ENCODE measurements around the gene HOXB1.

HOXB1 gene

DNA sequence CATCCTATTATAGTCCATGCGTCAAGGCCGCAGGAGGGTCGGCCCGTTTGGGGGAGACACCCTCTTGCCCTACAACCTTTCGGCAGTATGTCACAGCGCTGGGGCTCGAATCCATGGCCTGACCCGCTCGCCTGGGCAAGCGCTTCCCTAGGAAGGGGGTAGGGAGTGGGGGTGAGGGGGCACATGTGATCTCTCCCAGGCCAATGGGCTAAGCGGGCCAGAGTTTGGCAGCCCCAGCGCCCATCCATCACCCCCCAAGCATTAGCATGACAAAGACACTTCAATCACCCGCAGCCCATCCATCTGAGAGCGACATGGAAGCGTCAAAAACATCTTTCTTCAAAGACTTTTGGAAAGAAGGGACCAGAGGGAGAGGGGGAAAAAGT is at the start of gene HOXB1:
HOXB1 (minus strand) TSS at position 125 of the 386 bp plus-strand sequence; CDS start at position 18, 107 bp downstream.
- Histone ChIP-seq H3K36me3 (ENCODE audit: control insufficient read depth, insufficient read depth, low read length) (no peaks in the 10 kb centered on the region), H3K27me3 (ENCODE audit: control insufficient read depth, insufficient read depth, low read length) (peaks cover 85% of the 10 kb centered on the region), H3K4me1 (ENCODE audit: control insufficient read depth, insufficient read depth, low read length) (peaks cover 45% of the 10 kb centered on the region), H3K4me3 (ENCODE audit: low read depth, low read length) (no peak within 1 kb of the TSS; the same call in 1 of the 2 replicates), H3K27ac (ENCODE audit: low read depth, low read length) (no peak within 1 kb of the TSS), H3K9ac (ENCODE audit: low read depth, low read length) (no peak within 1 kb of the TSS), H3K9me3 (ENCODE audit: control insufficient read depth, insufficient read depth, low read length) (no peaks in the 10 kb centered on the region)

DNA sequence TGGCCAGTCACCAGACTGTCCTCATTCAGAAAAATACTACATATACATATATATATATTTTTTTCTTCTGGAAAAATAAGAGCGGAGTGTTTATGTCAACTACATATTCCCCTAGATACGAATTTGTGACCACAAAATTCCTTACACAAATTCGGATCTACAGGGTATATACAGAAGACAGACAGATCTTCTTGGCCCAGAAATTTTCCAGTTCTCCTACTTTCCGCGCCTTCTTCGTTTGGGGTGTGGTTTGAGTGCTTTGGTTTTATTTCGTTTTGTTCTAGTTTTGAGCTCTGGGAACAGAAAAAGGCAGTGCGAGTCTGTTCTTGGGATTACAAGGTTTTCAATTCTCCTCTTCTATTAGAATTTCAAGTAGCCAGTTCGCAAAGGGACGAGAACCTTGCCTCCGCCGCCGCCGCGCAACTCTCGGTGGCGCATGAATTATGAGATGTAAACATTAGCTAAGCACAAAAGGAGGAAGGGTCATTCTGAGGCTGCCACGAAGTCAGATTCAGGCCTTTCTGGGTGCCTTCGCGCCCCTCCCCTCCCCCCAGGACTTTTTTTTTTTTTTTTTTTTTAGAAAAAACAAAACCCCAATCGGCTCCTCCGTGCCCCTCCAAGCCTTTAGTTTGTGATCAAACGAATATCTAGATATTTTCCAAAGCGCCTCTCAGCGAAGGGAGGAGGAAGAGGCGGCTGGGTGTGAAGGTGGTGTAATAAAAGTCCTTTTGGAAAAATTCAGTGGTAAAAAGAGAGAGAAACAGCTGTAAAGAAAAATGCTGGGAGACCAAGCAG is 49.1 kb upstream of the HOXB1 start:
- Histone ChIP-seq H3K27ac (ENCODE audit: low read depth, low read length) (no peak overlapping the region), H3K27me3 (ENCODE audit: control insufficient read depth, insufficient read depth, low read length) (peaks cover 100% of the 10 kb centered on the region), H3K9ac (ENCODE audit: low read depth, low read length) (no peak overlapping the region), H3K9me3 (ENCODE audit: control insufficient read depth, insufficient read depth, low read length) (no peaks in the 10 kb centered on the region), H3K4me1 (ENCODE audit: control insufficient read depth, insufficient read depth, low read length) (no peaks in the 10 kb centered on the region), H3K4me3 (ENCODE audit: low read depth, low read length) (no peak overlapping the region), H3K36me3 (ENCODE audit: control insufficient read depth, insufficient read depth, low read length) (no peaks in the 10 kb centered on the region)

DNA sequence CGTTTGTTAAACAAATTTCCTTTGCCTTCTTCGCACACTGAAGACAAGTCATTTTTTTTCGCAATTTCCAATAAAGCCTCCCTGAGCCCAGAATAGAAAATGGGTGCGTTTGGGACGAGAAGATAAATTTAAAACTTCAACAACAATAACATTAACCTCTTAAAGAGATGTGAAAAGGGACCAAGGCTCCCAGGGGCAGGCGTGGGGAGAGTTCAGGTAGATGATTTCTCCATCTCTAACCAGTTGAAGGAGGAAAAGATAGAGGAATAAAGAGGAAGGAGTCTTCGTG is 48.6 kb upstream of the HOXB1 start:
- Histone ChIP-seq H3K4me3 (ENCODE audit: low read depth, low read length) (no peak overlapping the region), H3K9ac (ENCODE audit: low read depth, low read length) (no peak overlapping the region), H3K4me1 (ENCODE audit: control insufficient read depth, insufficient read depth, low read length) (no peaks in the 10 kb centered on the region), H3K9me3 (ENCODE audit: control insufficient read depth, insufficient read depth, low read length) (no peaks in the 10 kb centered on the region), H3K36me3 (ENCODE audit: control insufficient read depth, insufficient read depth, low read length) (no peaks in the 10 kb centered on the region), H3K27me3 (ENCODE audit: control insufficient read depth, insufficient read depth, low read length) (peaks cover 100% of the 10 kb centered on the region), H3K27ac (ENCODE audit: low read depth, low read length) (no peak overlapping the region)

DNA sequence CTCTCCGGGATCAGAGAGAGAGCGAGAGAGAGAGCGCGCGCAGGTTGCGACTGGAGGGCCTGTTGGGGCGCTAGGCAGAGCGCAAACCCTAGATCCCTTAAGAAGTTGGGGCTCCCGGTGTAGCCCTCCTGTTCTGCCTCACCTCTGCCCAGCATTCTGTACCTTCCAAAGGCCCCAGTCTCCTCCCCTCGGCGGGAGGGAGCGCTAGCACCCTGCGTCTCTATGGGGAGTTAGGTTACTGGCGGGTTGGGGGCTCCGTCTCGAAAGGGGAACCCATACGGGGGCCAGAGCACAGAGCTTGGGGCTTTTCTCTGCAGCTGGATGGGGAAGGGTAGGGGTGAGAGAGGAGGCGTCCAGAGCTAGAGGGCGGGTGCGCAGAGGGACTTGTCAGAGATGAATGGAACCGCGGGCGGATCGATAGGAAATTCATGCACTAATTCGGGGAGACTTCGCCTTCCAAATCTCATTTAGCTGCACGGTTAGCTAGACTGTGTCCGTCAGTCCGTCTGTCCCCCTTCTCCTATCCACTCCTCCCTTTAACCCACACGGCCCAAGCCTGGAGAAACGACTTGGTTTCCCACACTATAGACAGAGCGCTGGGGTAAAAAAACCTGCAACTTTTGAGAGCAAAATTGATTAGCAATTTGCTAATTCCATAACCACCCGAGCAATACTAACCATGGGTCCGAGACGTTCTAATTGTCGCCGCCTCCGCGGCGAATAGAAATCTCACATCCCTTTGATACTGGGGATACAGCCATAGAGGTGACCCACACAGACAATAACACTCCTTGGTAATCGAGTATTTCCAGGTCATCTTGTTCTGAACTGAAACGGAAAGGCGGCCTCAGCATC is 48.0 kb upstream of the HOXB1 start:
- H3K9me3 ChIP-seq (ENCODE audit: control insufficient read depth, insufficient read depth, low read length): no peaks in the 10 kb centered on the region
- H3K4me1 ChIP-seq (ENCODE audit: control insufficient read depth, insufficient read depth, low read length): peaks cover 6% of the 10 kb centered on the region; the same call in 1 of the 2 replicates
- H3K9ac ChIP-seq (ENCODE audit: low read depth, low read length): no peak overlapping the region
- H3K36me3 ChIP-seq (ENCODE audit: control insufficient read depth, insufficient read depth, low read length): no peaks in the 10 kb centered on the region
- H3K4me3 ChIP-seq (ENCODE audit: low read depth, low read length): peak overlapping the region; percentile 31; the same call in 1 of the 2 replicates
- H3K27ac ChIP-seq (ENCODE audit: low read depth, low read length): no peak overlapping the region
- H3K27me3 ChIP-seq (ENCODE audit: control insufficient read depth, insufficient read depth, low read length): peaks cover 100% of the 10 kb centered on the region

DNA sequence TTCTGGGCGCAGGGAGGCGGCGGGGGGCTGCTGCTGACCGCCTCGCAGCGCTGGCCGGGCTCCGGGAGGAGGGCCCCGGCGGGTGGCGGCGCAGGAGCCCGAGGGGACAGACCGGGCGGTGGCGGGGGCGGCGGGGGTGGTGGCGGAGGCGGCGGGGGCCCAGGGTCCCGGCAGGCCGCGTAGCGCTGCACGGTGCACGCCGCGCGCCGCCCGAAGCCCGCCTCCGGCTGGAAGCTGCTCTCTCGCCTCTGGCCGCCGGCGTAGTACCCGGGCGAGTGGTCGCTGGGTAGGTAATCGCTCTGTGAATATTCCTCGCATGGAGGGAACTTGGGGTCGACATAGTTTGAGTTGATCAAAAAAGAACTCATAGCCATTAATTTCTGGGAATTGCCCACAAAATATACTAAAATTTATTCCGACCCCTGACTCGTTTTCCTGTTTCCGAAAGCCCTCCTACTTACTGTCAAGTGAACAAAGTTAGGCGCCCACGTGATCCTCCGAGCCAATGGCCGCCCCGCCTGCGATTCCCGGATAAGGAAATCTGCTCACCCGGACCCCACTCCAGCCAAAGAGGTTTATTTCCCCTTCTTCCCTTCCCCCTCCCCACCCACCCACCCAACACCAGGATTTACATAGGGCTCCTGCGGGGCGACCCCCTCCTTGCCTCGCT is 47.3 kb upstream of the HOXB1 start, which contains the start of gene HOXB4:
HOXB4 (minus strand) TSS at position 405 of the 670 bp plus-strand sequence; CDS start at position 374, 31 bp downstream.
- H3K9ac ChIP-seq (ENCODE audit: low read depth, low read length): no peak within 1 kb of the TSS
- peaks cover 100% of the 10 kb centered on the region for H3K27me3 ChIP-seq (ENCODE audit: control insufficient read depth, insufficient read depth, low read length)
- peak within 1 kb of the TSS; percentile 49 for H3K4me3 ChIP-seq (ENCODE audit: low read depth, low read length)
- H3K4me1 ChIP-seq (ENCODE audit: control insufficient read depth, insufficient read depth, low read length): peaks cover 6% of the 10 kb centered on the region; the same call in 1 of the 2 replicates
- H3K9me3 ChIP-seq (ENCODE audit: control insufficient read depth, insufficient read depth, low read length): no peaks in the 10 kb centered on the region
- no peak within 1 kb of the TSS for H3K27ac ChIP-seq (ENCODE audit: low read depth, low read length)
- no peaks in the 10 kb centered on the region for H3K36me3 ChIP-seq (ENCODE audit: control insufficient read depth, insufficient read depth, low read length)

DNA sequence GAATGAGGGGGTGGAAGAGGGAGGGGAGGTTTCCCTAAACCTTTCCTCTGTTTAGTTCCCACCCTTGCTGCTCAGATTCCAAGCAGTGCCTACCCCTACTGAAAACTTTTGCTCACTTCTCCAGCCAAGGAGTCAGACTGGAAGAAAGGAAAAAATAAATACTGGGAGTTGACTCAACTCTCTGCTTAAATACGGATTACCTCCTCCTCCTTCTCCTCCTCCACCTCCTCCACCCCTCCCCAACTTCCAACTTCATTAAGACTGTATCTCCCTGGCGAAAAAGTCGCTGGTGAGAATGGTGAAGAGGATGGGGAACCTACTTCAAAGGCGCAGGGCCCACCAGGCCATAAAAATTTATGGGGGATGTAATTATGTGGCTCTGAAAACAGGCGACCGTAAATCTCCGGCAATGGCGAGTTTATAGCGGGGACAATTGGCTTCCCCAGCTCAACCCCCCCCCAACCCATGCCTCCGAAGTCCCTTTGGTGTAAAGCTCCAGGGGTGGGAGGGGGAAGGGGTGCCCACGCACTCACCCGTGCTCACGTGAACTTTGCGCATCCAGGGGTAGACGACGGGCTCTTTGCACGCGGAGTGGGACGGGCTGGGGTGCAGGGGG is 46.6 kb upstream of the HOXB1 start:
- H3K4me1 ChIP-seq (ENCODE audit: control insufficient read depth, insufficient read depth, low read length): peaks cover 6% of the 10 kb centered on the region; the same call in 1 of the 2 replicates
- H3K27ac ChIP-seq (ENCODE audit: low read depth, low read length): no peak overlapping the region
- H3K4me3 ChIP-seq (ENCODE audit: low read depth, low read length): no peak overlapping the region
- no peak overlapping the region for H3K9ac ChIP-seq (ENCODE audit: low read depth, low read length)
- H3K27me3 ChIP-seq (ENCODE audit: control insufficient read depth, insufficient read depth, low read length): peaks cover 100% of the 10 kb centered on the region
- H3K9me3 ChIP-seq (ENCODE audit: control insufficient read depth, insufficient read depth, low read length): no peaks in the 10 kb centered on the region
- H3K36me3 ChIP-seq (ENCODE audit: control insufficient read depth, insufficient read depth, low read length): no peaks in the 10 kb centered on the region

DNA sequence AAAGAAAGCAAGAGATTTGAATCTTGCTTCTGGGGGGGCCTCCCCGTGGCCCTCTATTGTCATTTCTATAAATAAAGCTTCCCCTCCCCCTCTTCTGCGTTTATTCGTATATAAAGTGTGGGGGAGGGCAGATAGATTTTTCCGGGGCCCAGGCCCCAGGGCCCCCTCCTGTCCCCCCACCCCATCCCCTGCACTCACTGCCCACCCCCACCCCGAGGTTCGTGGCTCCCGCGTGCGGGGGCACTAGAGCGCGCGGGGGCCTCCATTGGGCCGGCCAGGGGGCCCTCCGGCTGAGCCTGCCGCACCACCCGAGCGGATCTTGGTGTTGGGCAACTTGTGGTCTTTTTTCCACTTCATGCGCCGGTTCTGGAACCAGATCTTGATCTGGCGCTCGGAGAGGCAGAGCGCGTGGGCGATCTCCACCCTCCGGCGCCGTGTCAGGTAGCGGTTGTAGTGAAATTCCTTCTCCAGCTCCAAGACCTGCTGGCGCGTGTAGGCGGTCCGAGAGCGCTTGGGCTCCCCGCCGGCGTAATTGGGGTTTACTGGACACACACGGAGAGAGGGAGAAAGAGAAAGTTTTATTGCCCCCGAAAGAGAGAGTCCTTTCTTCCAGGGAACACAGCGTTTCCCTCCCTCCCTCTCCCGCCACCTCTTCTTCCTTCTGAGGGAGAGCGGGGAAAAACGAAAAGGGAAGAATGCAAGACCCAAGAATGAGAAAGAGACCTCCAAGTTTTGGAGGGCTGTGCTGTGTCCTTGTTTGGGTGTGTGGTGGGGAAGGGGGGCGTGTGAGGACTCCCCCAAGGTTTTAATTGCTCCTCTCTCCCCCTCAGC is 45.9 kb upstream of the HOXB1 start:
- Histone ChIP-seq H3K4me3 (ENCODE audit: low read depth, low read length) (no peak overlapping the region), H3K27ac (ENCODE audit: low read depth, low read length) (no peak overlapping the region), H3K4me1 (ENCODE audit: control insufficient read depth, insufficient read depth, low read length) (peaks cover 6% of the 10 kb centered on the region; the same call in 1 of the 2 replicates), H3K9ac (ENCODE audit: low read depth, low read length) (no peak overlapping the region), H3K27me3 (ENCODE audit: control insufficient read depth, insufficient read depth, low read length) (peaks cover 100% of the 10 kb centered on the region), H3K9me3 (ENCODE audit: control insufficient read depth, insufficient read depth, low read length) (no peaks in the 10 kb centered on the region), H3K36me3 (ENCODE audit: control insufficient read depth, insufficient read depth, low read length) (no peaks in the 10 kb centered on the region)

DNA sequence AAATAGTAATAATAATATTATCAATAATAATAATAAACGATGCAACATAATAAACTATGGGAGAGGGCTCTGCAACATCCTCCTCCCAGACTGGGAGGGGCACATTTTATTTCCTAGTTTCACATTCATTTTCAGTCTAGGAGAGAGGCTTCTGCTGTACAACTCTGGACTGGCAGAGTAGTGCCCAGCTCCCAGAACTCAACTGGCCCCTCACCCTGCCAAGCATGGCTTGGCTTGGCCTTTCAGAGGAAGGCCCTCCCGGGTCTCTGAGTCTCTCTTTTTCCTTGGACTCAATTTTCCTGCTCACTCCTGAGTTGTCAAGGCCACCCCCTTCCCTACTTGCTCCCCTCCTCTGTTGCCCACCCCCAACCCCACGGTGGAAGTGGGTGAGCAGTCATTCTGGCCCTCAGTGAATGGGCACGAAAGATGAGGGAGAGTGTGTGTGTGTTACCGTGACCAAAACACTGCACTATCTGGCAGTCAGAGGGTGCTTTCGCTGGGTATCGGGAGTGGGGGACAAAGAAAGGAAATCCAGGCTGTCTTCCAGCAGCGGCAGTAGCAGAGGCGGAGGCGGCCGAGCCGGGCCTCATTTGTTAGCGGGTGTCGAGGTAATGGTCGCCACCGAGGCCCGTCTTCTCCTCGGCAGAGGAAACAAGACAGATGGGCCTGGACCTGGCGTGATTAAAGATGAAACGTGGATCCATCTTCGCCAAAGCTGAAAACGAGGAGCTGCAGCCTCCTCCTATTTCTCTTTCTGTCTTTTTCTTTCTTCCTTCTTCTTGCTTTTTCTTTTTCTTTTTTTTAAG is 45.1 kb upstream of the HOXB1 start:
- no peak overlapping the region for H3K9ac ChIP-seq (ENCODE audit: low read depth, low read length)
- peaks cover 8% of the 10 kb centered on the region; the same call in 1 of the 2 replicates for H3K4me1 ChIP-seq (ENCODE audit: control insufficient read depth, insufficient read depth, low read length)
- no peak overlapping the region for H3K27ac ChIP-seq (ENCODE audit: low read depth, low read length)
- no peak overlapping the region for H3K4me3 ChIP-seq (ENCODE audit: low read depth, low read length)
- H3K27me3 ChIP-seq (ENCODE audit: control insufficient read depth, insufficient read depth, low read length): peaks cover 100% of the 10 kb centered on the region
- H3K36me3 ChIP-seq (ENCODE audit: control insufficient read depth, insufficient read depth, low read length): no peaks in the 10 kb centered on the region
- no peaks in the 10 kb centered on the region for H3K9me3 ChIP-seq (ENCODE audit: control insufficient read depth, insufficient read depth, low read length)

DNA sequence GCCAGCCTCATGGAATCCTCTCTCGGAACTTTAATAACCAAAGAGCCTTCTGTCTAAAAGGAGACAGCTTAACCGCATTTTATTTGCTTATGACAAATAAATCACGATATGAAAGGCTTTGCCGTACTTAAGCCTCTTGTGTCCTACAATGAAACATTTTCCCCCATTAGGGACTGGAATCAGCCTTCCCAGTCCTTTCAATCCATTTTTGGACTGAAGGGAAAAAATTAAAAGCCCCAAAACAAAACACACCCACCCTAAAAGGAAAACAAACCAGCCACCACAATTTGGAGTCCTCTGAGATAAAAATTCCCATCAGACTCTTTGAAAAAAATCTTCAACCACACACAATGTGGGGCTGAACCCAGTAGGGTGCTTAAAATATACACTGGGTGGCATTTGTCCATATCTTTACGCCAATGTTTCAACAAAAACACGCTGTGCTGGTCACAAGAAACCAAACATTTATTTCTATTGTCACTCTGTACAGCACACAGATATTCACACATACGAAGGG is 44.3 kb upstream of the HOXB1 start:
- Histone ChIP-seq H3K4me3 (ENCODE audit: low read depth, low read length) (no peak overlapping the region), H3K9me3 (ENCODE audit: control insufficient read depth, insufficient read depth, low read length) (no peaks in the 10 kb centered on the region), H3K36me3 (ENCODE audit: control insufficient read depth, insufficient read depth, low read length) (no peaks in the 10 kb centered on the region), H3K27me3 (ENCODE audit: control insufficient read depth, insufficient read depth, low read length) (peaks cover 100% of the 10 kb centered on the region), H3K4me1 (ENCODE audit: control insufficient read depth, insufficient read depth, low read length) (peaks cover 10% of the 10 kb centered on the region; the same call in 1 of the 2 replicates), H3K9ac (ENCODE audit: low read depth, low read length) (no peak overlapping the region), H3K27ac (ENCODE audit: low read depth, low read length) (no peak overlapping the region)

All from HUES48 (cell line).